Measurements from ENCODE around the gene ZNF281. TPM values are rescaled to one million over a fixed set of nuclear protein-coding genes. Genes with fewer than 3 reads are reported as not detected.

ZNF281 gene
- total RNA-seq, 1 experiment from 2014 or later = 18.8 TPM

DNA sequence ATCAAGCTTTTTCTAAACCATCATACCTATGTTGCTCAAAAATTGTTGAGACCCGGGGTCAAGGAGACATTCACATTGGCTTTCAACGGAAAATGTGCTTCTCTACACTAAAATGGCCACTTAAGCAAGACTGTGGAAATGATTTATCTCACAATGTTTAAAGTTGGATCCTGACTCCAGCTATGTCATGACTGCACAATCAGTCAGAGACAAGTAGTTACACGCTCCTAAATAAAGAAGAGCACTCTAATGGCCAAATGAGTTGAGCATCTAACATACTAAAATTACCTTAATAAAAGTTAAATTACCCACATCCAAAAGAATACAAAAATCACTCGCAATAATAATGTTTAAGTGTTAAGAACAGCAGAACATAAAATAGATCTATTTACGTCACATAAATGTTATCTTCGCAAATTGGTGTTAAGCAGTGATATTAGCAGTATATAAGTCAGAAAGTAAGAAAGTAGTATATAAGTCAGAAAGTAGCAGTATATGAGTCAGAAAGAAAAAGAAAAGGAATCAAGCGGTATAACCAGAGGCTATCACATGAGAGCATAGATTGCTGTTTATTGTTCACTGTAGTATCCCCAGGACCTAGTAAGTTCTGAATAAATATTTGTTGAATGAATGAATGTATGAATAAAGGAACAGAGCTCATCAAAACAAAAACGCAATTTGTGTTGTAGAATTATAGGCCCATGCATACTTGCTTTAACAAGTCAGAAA is 28.4 kb downstream of the ZNF281 start:
- Histone ChIP-seq H2AFZ (no peak overlapping the region), H3K4me1 (replicated peaks; ENCODE audit: insufficient read depth) (peaks cover 15% of the 10 kb centered on the region), H3K4me2 (no peak overlapping the region), H3K36me3 (ENCODE audit: low read depth) (no peaks in the 10 kb centered on the region), H3K9me2 (ENCODE audit: insufficient read depth) (no peaks in the 10 kb centered on the region), H3K79me2 (ENCODE audit: low read depth) (no peaks in the 10 kb centered on the region), H3F3A (ENCODE audit: insufficient read depth, low read depth) (peaks cover 22% of the 10 kb centered on the region), H4K20me1 (ENCODE audit: insufficient read depth) (no peaks in the 10 kb centered on the region), H3K27me3 (ENCODE audit: insufficient read depth, low read depth) (no peaks in the 10 kb centered on the region), H3K27ac (no peak overlapping the region), H3K4me3 (no peak overlapping the region), H3K9me3 (ENCODE audit: insufficient read depth, low read depth) (no peaks in the 10 kb centered on the region)
- DNase-seq = no peak
- no TSS peak for BruUV-seq (replicated peaks)
- ChIA-PET POLR2A (ENCODE audit: unreplicated experiment) (no interaction called here), CTCF (no interaction called here)
- TF ChIP-seq CTCF (conservative IDR thresholded peaks at IDR 0.05) = no peak
- intact Hi-C loops (cut with micrococcal nuclease; ENCODE audit: unreplicated experiment) = no loop called here

- no peak for DNase-seq
- no peaks in the 10 kb centered on the region for H4K20me1 ChIP-seq (ENCODE audit: insufficient read depth)
- peak overlapping the region; percentile 13; the same call in 1 of the 2 replicates for H3K27ac ChIP-seq
- no peaks in the 10 kb centered on the region for H3K27me3 ChIP-seq (ENCODE audit: insufficient read depth, low read depth)
- ChIA-PET POLR2A (ENCODE audit: unreplicated experiment) (no interaction called here), CTCF (no interaction called here)
- H3K4me3 ChIP-seq = no peak overlapping the region
- H3K4me2 ChIP-seq = no peak overlapping the region
- no peaks in the 10 kb centered on the region for H3K9me3 ChIP-seq (ENCODE audit: insufficient read depth, low read depth)
- BruUV-seq (replicated peaks) = no TSS peak
- no peaks in the 10 kb centered on the region for H3K36me3 ChIP-seq (ENCODE audit: low read depth)
- TF ChIP-seq EZH2 (IDR thresholded peaks at IDR 0.05; ENCODE audit: low read depth) (no peak), CTCF (conservative IDR thresholded peaks at IDR 0.05) (no peak)
- H2AFZ ChIP-seq = no peak overlapping the region
- H3K79me2 ChIP-seq (ENCODE audit: low read depth) = no peaks in the 10 kb centered on the region
- no peaks in the 10 kb centered on the region for H3K9me2 ChIP-seq (ENCODE audit: insufficient read depth)
- H3K4me1 ChIP-seq (replicated peaks; ENCODE audit: insufficient read depth) = peaks cover 20% of the 10 kb centered on the region
- H3F3A ChIP-seq (ENCODE audit: insufficient read depth, low read depth) = peaks cover 23% of the 10 kb centered on the region
- intact Hi-C loops (cut with micrococcal nuclease; ENCODE audit: unreplicated experiment) = no loop called here
These were observed 29.2 kb downstream of the ZNF281 start for GRCh38 chr1:200380589-200381021.

DNA sequence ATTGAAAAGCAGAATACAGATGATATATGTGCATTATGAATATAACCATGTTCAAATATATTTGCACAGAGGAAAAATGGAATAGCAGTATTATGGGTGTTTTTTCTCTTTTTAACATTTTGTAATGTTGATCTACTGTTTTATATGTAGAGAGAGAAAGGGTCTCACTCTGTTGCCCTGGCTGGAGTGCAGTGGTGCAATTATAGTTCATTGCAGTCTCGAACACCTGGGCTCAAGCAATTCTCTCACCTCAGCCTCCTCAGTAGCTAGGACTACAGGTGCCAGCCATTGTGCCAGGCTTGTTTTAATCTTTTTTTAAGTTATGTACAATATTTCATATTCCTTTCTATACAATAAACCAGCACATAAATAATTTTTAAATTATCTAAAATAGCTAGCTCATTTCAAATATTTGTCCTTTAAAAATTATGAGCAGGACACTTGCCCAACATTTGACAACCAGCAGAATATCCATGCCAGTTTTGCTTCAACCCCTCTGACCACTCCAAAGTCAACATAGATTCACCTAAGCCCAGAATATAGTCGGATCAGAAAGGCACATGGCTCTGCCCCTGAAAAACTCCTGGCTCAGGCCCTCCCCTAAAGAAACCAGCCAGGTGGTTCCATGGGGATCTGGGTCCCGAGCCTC is 29.8 kb downstream of the ZNF281 start:
- no peak for TF ChIP-seq CTCF (conservative IDR thresholded peaks at IDR 0.05)
- no peak for TF ChIP-seq EZH2 (IDR thresholded peaks at IDR 0.05; ENCODE audit: low read depth)
- ChIA-PET CTCF (no interaction called here), POLR2A (ENCODE audit: unreplicated experiment) (no interaction called here)
- Histone ChIP-seq H3K4me3 (no peak overlapping the region), H3K4me2 (no peak overlapping the region), H3K27me3 (ENCODE audit: insufficient read depth, low read depth) (no peaks in the 10 kb centered on the region), H3K4me1 (replicated peaks; ENCODE audit: insufficient read depth) (peaks cover 20% of the 10 kb centered on the region), H2AFZ (no peak overlapping the region), H3K79me2 (ENCODE audit: low read depth) (no peaks in the 10 kb centered on the region), H3K9me2 (ENCODE audit: insufficient read depth) (no peaks in the 10 kb centered on the region), H3K9me3 (ENCODE audit: insufficient read depth, low read depth) (no peaks in the 10 kb centered on the region), H3K36me3 (ENCODE audit: low read depth) (no peaks in the 10 kb centered on the region), H3K27ac (peak overlapping the region; percentile 30; the same call in 1 of the 2 replicates), H3F3A (ENCODE audit: insufficient read depth, low read depth) (peaks cover 23% of the 10 kb centered on the region), H4K20me1 (ENCODE audit: insufficient read depth) (no peaks in the 10 kb centered on the region)
- intact Hi-C loops (cut with micrococcal nuclease; ENCODE audit: unreplicated experiment) = no loop called here
- DNase-seq = no peak
- BruUV-seq (replicated peaks) = no TSS peak

Data from PC-9 (cell line).